DOHH2 (cell line): ENCODE data around the gene KCNA5.
A peak's percentile ranks its signal among the peaks of the same experiment; 100 is the strongest.

Experiments used
- H3F3A ChIP-seq: fragments of 200-600 bp; sonication (generic), shearing (Covaris generic); 2 replicates; pipeline ENCODE4 v1.6.0; 2016; ENCODE audit warnings: antibody characterized with exemption, mild to moderate bottlenecking; ENCODE audit not compliant: control insufficient read depth, insufficient read depth
- H3K27ac ChIP-seq: fragments of 200-600 bp; sonication (generic); 2 replicates; pipeline ENCODE4 v1.5.1; 2014; ENCODE audit warnings: low read depth, mild to moderate bottlenecking, low read length, moderate library complexity
- H3K27me3 ChIP-seq: fragments of 200-600 bp; sonication (generic); 2 replicates; pipeline ENCODE4 v1.6.1; 2014; ENCODE audit warnings: mild to moderate bottlenecking, low read length, mixed read lengths; ENCODE audit not compliant: control insufficient read depth
- H3K36me3 ChIP-seq: fragments of 200-600 bp; sonication (generic); 2 replicates; pipeline ENCODE4 v1.6.1; 2014; ENCODE audit warnings: mild to moderate bottlenecking, low read length, moderate library complexity, mixed read lengths; ENCODE audit not compliant: control insufficient read depth
- H3K4me1 ChIP-seq: fragments of 200-600 bp; sonication (generic); 2 replicates; pipeline ENCODE4 v1.6.1; 2014; ENCODE audit warnings: mild to moderate bottlenecking, low read length, mixed read lengths; ENCODE audit not compliant: control insufficient read depth
- H3K4me2 ChIP-seq: fragments of 200-600 bp; sonication (generic); 2 replicates; pipeline ENCODE4 v1.6.0; 2014; ENCODE audit warnings: mild to moderate bottlenecking, low read length, moderate library complexity
- H3K4me3 ChIP-seq: fragments of 200-600 bp; sonication (generic); 2 replicates; pipeline ENCODE4 v1.5.1; 2014; ENCODE audit warnings: mild to moderate bottlenecking, low read length, mixed read lengths
- H3K79me2 ChIP-seq: fragments of 200-600 bp; sonication (generic); 2 replicates; pipeline ENCODE4 v1.6.1; 2014; ENCODE audit warnings: mild to moderate bottlenecking, low read length, mixed read lengths; ENCODE audit not compliant: control insufficient read depth
- H3K9me2 ChIP-seq: fragments of 200-600 bp; sonication (generic); replicated peaks from 2 replicates; pipeline ENCODE4 v1.6.1; 2014; ENCODE audit warnings: mild to moderate bottlenecking, low read length, mixed read lengths; ENCODE audit not compliant: control insufficient read depth
- H3K9me3 ChIP-seq: fragments of 200-600 bp; sonication (generic); 2 replicates; pipeline ENCODE4 v1.6.1; 2014; ENCODE audit warnings: antibody characterized with exemption, low read length, mixed read lengths; ENCODE audit not compliant: control insufficient read depth, insufficient read depth
- H4K20me1 ChIP-seq: fragments of 200-600 bp; sonication (generic); 2 replicates; pipeline ENCODE4 v1.6.0; 2014; ENCODE audit warnings: low read depth, mild to moderate bottlenecking, antibody characterized with exemption, low read length, moderate library complexity; ENCODE audit not compliant: control insufficient read depth, insufficient read depth
- EZH2phosphoT487 ChIP-seq: fragments of 200-600 bp; sonication (generic); IDR thresholded peaks from 2 replicates; pipeline ENCODE4 v1.6.1; 2017; ENCODE audit warnings: borderline replicate concordance, mild to moderate bottlenecking, antibody characterized with exemption, low read length, moderate library complexity, mixed read lengths
- TF ChIP-seq, protein P1 (sequence below): fragments of 200-600 bp; sonication (generic); IDR thresholded peaks from one replicate; pipeline ENCODE4 v1.5.1; 2014; ENCODE audit warnings: antibody characterized with exemption, mild to moderate bottlenecking, low read depth, low read length; ENCODE audit not compliant: poor library complexity, severe bottlenecking

Gene KCNA5

DNA sequence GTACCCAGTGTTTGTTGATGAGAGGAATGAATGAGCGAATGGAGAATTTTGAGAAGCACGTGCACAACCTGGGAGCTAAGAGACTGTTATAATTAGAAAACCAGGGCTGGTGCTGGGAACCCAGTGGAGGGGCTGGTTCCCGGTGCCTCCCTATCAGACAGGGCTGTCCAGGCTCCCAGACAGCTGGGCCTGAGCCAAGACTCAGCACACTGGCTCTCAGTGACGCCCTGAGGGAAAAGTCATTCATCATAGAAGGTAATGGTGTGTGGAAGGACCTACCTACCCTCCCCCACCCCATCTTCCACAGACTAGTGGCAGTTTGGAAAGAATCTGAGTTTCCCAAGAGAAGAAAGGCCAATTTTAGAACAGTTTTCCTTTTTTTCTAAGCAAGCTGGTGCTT, 34.7 kb downstream of the KCNA5 start:
- no peak overlapping the region for H3K4me3 ChIP-seq
- no peaks in the 10 kb centered on the region for H3K9me2 ChIP-seq
- H3K36me3 ChIP-seq, result no peaks in the 10 kb centered on the region
- TF ChIP-seq EZH2phosphoT487, result no peak
- TF ChIP-seq, protein P1, sequence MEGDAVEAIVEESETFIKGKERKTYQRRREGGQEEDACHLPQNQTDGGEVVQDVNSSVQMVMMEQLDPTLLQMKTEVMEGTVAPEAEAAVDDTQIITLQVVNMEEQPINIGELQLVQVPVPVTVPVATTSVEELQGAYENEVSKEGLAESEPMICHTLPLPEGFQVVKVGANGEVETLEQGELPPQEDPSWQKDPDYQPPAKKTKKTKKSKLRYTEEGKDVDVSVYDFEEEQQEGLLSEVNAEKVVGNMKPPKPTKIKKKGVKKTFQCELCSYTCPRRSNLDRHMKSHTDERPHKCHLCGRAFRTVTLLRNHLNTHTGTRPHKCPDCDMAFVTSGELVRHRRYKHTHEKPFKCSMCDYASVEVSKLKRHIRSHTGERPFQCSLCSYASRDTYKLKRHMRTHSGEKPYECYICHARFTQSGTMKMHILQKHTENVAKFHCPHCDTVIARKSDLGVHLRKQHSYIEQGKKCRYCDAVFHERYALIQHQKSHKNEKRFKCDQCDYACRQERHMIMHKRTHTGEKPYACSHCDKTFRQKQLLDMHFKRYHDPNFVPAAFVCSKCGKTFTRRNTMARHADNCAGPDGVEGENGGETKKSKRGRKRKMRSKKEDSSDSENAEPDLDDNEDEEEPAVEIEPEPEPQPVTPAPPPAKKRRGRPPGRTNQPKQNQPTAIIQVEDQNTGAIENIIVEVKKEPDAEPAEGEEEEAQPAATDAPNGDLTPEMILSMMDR, result no peak
- peaks cover 10% of the 10 kb centered on the region for H3K27me3 ChIP-seq
- no peaks in the 10 kb centered on the region for H4K20me1 ChIP-seq
- no peaks in the 10 kb centered on the region for H3K79me2 ChIP-seq
- H3K4me2 ChIP-seq, result no peak overlapping the region
- no peaks in the 10 kb centered on the region for H3K9me3 ChIP-seq
- H3K27ac ChIP-seq, result no peak overlapping the region
- no peaks in the 10 kb centered on the region for H3K4me1 ChIP-seq
- H3F3A ChIP-seq, result no peaks in the 10 kb centered on the region

DNA sequence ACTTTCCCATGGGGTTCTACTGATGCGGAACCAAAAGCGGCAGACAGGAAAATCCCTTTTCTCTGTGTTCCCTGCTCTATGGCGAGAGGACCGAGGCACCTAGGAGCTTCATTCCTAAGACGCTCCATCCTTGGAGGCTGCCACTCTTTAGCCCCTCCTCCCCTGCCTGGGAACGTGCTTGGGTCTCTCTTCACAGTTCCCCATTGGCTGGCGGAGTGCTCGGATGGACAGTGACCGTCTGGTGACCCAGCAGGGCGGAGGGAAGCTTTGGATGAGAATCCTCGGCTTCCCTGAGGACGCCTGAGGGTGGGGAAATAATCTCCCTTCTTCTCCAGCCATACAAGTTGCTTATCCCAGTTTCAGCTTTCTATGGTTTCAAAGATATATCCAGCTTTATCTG, 37.3 kb downstream of the KCNA5 start:
- no peak for TF ChIP-seq EZH2phosphoT487
- TF ChIP-seq, protein P1, result no peak
- no peaks in the 10 kb centered on the region for H3K79me2 ChIP-seq
- peaks cover 10% of the 10 kb centered on the region for H3K27me3 ChIP-seq
- no peak overlapping the region for H3K4me3 ChIP-seq
- H3K9me3 ChIP-seq, result no peaks in the 10 kb centered on the region
- no peaks in the 10 kb centered on the region for H3K9me2 ChIP-seq
- no peaks in the 10 kb centered on the region for H3F3A ChIP-seq
- H3K36me3 ChIP-seq, result no peaks in the 10 kb centered on the region
- H4K20me1 ChIP-seq, result no peaks in the 10 kb centered on the region; the same call in 1 of the 2 replicates
- H3K4me2 ChIP-seq, result no peak overlapping the region
- H3K27ac ChIP-seq, result no peak overlapping the region
- no peaks in the 10 kb centered on the region for H3K4me1 ChIP-seq

DNA sequence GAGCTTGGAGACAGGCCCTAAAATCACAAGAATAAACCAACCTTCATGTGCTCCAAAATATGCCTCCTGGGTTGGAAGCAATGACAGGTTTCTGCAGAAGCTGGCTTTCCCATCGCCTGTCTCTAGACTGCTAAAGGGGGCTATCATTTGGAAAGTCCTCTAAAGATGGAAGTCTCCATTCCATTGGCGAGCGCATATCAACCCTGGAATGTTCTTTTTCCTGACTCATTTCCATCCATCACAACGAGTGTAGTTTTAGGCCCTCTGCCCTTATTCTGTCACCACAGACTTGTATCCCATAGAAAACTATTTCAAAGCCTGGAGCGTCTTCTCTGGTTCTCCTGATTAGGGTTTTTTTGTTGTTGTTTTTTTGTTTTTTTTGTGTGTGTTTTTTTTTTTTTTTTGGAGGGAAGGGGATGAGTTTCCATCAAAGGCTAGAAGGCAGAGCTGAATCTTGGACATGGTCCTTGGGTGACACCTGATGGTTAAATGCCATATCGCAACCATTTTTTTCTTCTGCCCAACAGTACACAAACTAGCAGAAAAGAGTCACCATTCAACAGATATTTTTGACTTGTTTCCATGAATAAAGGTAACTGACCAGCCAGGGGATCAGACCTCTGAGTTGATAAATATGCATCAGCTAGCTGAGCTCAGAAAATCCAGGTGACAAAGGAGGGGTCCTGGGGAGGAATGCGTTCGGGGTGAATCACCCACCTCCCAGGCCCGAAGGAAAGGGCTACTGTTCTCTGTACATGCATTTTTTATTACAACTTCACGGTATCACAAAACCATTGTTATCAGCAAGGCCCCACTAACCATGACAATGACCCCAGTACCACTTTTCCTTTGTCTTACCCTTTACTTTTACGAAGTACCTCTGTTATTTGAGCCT, 40.5 kb downstream of the KCNA5 start:
- Histone ChIP-seq H3K79me2 (no peaks in the 10 kb centered on the region), H3K36me3 (no peaks in the 10 kb centered on the region), H3F3A (no peaks in the 10 kb centered on the region), H3K9me3 (no peaks in the 10 kb centered on the region), H3K27ac (no peak overlapping the region), H3K4me1 (no peaks in the 10 kb centered on the region), H3K27me3 (peaks cover 6% of the 10 kb centered on the region; the same call in 1 of the 2 replicates), H3K4me3 (no peak overlapping the region), H4K20me1 (no peaks in the 10 kb centered on the region; the same call in 1 of the 2 replicates), H3K9me2 (no peaks in the 10 kb centered on the region), H3K4me2 (no peak overlapping the region)
- TF ChIP-seq EZH2phosphoT487, result no peak
- TF ChIP-seq, protein P1, result peak; percentile 76
